ENCODE measurements around the gene LIPC.

LIPC gene

GRCh38 chr15:58436552-58436951 is 4.8 kb downstream of the LIPC start:
- no peak for DNase-seq (ENCODE audit: low spot score)

- DNase-seq (ENCODE audit: low spot score) = no peak
Measured at GRCh38 chr15:58437531-58438105, 5.8 kb downstream of the LIPC start.

GRCh38 chr15:58438111-58438510 is 6.3 kb downstream of the LIPC start:
- DNase-seq (ENCODE audit: low spot score) = no peak

GRCh38 chr15:58438956-58439355 is 7.2 kb downstream of the LIPC start:
- DNase-seq (ENCODE audit: low spot score) = peak; percentile 27

- DNase-seq (ENCODE audit: low spot score) = no peak
Measured at GRCh38 chr15:58440158-58440910, 8.5 kb downstream of the LIPC start.

GRCh38 chr15:58440922-58441321 is 9.1 kb downstream of the LIPC start:
- no peak for DNase-seq (ENCODE audit: low spot score)

- DNase-seq (ENCODE audit: low spot score) = no peak
Measured at GRCh38 chr15:58441376-58442070, 9.7 kb downstream of the LIPC start.

- no peak for DNase-seq (ENCODE audit: low spot score)
Measured at GRCh38 chr15:58442122-58442521, 10.3 kb downstream of the LIPC start.

- DNase-seq (ENCODE audit: low spot score) = no peak
Measured at GRCh38 chr15:58443308-58443707, 11.5 kb downstream of the LIPC start.

- no peak for DNase-seq (ENCODE audit: low spot score)
Measured at GRCh38 chr15:58444056-58444455, 12.3 kb downstream of the LIPC start.

- no peak for DNase-seq (ENCODE audit: low spot score)
Measured at GRCh38 chr15:58444658-58445332, 13.0 kb downstream of the LIPC start.

GRCh38 chr15:58445865-58446264 is 14.1 kb downstream of the LIPC start:
- no peak for DNase-seq (ENCODE audit: low spot score)

GRCh38 chr15:58446521-58446920 is 14.7 kb downstream of the LIPC start:
- no peak for DNase-seq (ENCODE audit: low spot score)

GRCh38 chr15:58447271-58448010 is 15.7 kb downstream of the LIPC start:
- no peak for DNase-seq (ENCODE audit: low spot score)

- peak; percentile 36 for DNase-seq (ENCODE audit: low spot score)
Measured at GRCh38 chr15:58448331-58448730, 16.5 kb downstream of the LIPC start.

- no peak for DNase-seq (ENCODE audit: low spot score)
Measured at GRCh38 chr15:58448906-58449305, 17.1 kb downstream of the LIPC start.

GRCh38 chr15:58451826-58452225 is 20.0 kb downstream of the LIPC start:
- DNase-seq (ENCODE audit: low spot score) = no peak

GRCh38 chr15:58452775-58453174 is 21.0 kb downstream of the LIPC start:
- DNase-seq (ENCODE audit: low spot score) = no peak

- DNase-seq (ENCODE audit: low spot score) = no peak
Measured at GRCh38 chr15:58453931-58454793, 22.4 kb downstream of the LIPC start.

- DNase-seq (ENCODE audit: low spot score) = no peak
Measured at GRCh38 chr15:58454950-58455401, 23.2 kb downstream of the LIPC start.

GRCh38 chr15:58457466-58457965 is 25.7 kb downstream of the LIPC start:
- DNase-seq (ENCODE audit: low spot score) = no peak
